T-helper 1 cell (primary cell): ENCODE results near the gene C19orf44.
A peak's percentile ranks its signal among the peaks of the same experiment; 100 is the strongest.
"Not testable (repeated sequence)": the region's sequence is repeated elsewhere in the genome, so short reads cannot be mapped to it uniquely, and the experiment has no call there.

ENCODE experiments used
- DNase-seq, 5 donors: peaks; one replicate each; pipeline ENCODE4 v3.0.0-alpha.2; 2012 to 2020

The C19orf44 gene

DNA sequence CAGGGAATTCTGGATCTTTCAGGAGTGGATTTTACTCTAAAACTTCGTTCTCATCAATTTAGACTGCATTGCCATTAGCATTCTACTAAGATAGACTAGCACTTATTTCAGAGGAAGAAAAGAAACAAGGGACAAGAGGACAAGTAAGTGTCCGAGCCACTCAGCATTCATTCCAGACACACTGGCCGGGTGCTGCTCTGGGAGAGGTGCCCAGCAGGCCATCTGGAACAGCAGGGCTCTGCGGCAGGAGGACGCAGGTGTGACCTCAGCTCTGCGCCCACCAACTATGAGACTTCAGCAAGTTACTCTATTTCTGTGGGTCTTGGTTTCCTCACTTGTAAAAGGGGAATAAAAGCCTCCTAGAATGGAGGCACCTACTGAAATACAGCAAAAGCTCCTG, 28.6 kb upstream of the C19orf44 start:
- DNase-seq, result no peak

DNA sequence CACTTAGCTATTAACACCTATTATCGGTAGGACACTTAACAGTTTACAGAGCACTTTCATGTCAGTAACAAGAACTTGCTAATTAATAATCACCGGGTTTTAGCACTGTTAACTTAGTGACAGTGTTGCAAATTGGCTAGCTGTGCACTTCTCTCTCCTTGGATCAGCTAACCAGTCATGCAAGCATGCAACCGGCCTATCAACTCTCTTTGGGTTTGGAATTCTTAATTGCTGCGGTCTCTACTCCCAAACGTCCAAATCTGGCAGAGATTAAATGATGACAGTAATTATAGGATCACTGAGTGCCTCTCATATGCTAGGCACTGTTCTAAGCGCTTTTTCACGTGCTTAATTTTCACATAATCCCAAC, 25.7 kb upstream of the C19orf44 start:
- DNase-seq, result no peak

DNA sequence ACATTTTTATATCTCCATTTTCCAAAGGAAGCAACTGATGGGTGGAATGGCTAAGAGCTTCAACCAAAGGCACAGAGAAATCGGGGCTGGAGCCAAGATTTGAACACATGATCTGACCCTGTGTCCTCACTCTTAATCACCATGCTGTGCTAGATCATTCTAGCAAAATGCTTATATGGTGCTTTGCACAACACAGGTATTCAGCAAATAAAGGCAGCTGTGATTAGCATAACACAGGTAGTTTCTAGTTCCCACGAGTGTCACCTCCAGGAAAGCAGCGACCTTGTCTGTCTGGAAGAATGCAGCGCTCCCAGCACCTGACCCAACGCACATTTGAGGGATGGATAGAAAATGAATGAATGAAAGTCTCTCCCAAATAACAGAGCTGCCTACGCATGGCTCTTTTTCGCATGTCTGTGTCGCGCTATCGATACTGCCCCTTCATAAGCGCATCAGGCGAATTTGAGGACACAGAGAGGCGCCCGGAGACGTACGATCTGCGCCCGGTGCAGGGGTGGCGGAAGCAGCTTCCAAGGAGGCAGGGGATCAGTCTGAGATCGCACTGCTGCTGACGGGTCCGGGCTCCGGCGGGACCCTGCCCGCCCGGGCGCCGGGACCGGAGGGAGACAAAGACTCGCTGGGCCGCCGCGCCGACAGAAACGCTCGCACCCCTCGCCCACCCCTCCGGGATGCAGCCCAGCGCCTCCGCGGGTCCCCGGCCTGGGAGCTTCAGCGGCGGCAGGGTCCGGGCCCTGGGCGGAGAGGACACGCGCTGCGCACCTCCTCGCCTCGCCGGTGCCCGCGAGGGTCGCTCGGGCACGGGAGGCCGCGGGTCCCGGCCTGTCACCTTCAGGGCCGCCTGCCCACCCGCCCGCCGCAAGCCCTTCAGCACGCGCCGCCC, 25.0 kb upstream of the C19orf44 start:
- peak in 2 of 5 donors; percentile 8 to 25 for DNase-seq

DNA sequence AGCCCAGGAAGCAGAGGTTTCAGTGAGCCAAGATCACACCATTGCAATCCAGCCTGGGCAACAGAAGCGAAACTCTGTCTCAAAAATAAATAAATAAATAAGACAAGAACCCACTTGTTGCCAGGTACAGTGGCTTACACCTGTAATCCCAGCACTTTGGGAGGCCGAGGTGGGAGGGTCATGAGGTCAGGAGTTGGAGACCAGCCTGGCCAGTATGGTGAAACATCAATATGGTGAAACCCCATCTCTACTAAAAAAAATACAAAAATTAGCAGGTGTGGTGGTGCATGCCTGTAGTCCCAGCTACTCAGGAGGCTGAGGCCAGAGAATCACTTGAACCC, 23.7 kb upstream of the C19orf44 start:
- not testable (repeated sequence) for DNase-seq

DNA sequence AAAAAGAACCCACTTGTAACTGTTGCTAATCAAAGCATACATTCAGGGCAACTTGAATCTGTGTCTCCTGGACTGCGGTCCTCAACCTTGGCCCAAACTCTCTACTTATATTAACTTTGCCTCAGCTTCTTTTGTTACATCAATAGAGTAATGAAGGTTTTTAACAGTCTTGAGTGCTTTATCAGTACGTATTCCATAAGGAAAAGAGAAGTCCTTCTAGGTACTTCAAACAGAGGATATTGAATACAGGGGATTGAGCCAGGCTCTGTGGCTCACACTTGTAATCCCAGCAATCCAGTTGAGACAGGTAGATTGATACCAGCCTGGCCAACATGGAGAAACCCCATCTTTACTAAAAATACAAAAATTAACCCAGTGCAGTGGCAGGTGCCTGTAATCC, 23.2 kb upstream of the C19orf44 start:
- no peak for DNase-seq

DNA sequence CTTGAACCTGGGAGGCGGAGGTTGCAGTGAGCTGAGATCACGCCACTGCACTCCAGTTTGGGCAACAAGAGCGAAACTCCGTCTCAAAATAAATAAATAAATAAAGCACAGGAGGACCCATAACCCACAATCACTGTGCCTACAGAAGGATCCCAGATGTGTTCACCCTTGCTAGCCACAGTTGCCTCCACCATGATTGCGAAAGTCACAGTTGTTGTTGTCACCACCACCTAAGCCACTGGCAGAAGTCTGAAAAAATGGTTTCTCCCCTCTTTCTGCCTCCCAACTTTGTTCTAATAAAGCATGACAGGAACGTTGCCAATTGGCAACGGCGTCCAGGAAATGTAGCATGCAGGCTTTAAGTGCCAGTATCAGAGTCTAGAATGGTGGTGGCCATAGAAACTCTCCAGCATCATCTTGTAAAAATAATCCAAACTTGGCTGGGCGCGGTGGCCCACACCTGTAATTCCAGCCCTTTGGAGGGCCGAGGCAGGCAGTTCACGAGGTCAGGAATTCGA, 22.3 kb upstream of the C19orf44 start:
- DNase-seq, result no peak

DNA sequence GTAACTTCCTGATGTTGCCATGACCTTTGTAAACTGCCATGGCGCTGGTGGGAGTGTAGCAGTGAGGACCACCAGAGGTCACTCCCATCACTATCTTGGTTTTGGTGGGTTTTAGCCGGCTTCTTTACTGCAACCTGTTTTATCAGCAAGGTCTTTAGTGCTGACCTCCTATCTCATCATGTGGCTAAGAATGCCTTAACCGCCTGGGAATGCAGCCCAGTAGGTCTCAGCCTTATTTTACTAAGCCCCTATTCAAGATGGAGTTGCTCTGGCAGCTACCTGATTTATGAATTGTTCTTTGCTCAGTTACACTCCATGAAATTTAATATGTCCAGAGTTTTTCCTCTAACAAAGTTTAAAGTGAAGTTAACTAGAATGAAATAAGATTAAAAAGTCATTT, 19.8 kb upstream of the C19orf44 start:
- no peak for DNase-seq

DNA sequence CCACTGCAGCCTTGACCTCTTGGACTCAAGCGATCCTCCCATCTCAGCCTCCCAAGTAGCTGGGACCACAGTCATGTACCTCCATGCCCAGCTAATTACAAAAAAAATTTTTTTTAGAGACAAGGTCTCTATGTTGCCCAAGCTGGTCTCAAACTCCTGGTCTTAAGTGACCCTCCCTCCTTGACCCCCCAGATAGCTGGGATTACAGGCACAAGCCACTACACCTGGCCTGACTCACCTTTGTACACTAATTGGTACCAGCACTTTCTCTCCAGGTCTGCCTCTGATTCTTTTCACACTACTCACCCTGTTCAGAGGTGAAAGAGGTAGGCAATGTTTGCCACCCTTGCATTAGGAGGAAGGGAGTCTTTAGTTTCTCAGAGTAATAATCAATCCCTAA, 18.9 kb upstream of the C19orf44 start:
- DNase-seq, result no peak

DNA sequence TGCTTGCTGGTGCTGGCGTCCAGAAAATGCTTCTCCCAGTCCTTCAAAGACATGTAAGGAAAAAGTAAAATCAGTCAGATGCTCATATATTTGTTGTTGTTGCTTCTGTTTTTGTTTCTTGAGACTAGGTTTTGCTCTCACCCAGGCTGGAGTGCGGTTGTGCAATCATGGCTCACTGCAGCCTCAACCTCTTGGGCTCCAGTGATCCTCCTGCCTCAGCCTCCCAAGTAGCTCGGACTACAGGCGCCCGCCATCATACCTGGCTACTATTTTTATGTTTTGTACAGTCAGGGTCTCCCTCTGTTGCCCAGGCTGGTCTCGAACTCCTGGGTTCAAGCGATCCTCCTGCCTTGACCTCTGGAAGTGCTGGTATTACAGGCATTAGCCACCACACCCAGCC, 13.4 kb upstream of the C19orf44 start:
- no peak for DNase-seq

DNA sequence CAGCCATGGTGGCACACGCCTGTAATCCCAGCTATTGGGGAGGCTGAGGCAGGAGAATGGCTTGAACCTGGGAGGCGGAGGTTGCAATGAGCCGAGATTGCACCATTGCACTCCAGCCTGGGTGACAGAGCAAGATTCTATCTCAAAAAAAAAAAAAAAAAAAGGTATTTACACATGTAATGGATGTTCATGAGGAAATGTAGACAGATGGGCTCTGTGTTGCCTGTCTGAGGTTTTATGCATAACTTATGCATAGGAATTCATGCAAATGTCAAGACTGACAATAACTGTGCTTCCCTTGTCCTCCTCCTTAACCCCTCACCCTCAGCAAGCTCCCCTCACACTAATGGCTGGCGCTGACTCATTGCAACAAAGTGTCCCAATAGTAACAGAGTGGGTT, 9.7 kb upstream of the C19orf44 start:
- not testable (repeated sequence) for DNase-seq

DNA sequence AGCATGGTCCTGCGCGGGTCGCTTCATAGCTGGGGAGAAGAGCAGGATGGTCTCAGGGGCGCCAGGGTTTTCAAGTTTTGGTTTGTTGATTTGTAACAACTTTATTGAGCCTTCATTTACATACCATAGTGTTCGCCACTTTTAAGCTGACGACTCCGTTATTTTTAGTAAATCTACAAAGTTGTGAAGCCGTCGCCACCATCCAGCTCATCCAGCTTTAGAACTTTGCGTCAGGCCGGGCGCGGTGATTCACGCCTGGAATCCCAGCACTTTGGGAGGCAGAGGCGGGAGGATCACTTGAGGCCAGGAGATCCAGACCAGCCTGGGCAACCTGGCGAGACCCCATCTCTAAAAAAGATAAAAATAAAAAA, 404 bp downstream of the C19orf44 start:
- DNase-seq, result no peak

DNA sequence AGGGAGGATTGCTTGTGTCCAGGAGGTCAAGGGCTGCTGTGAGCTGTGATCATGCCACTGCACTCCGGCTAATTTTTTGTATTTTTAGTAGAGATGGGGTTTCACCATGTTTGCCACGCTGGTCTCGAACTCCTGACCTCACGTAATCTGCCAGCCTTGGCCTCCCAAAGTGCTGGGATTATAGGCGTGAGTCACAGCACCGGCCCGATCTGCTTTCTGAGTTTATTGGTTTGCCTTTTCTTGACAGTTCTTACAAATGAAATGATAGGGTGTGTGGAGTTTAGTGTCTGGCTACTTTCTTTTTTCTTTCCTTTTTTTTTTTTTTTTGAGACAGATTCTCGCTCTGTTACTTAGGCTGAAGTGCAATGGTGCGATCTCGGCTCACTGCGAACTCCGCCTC, 848 bp downstream of the C19orf44 start:
- DNase-seq, result no peak

DNA sequence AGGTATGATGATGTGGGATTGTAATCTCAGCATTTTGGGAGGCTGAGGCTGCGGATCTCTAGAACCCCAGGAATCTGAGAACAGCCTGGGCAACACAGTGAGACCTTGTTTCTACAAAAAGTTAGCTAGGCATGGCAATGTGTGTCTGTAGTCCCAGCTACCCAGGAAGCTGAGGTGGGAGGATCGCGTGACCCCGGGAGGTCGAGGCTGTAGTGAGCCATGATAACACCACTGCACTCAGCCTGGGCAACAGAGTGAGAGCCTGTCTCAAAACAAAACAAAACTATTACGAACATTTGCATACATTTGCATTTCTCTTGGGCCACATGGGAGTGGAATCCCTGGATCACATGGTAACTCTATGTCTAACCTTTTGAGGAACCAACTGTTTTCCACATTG, 1.6 kb downstream of the C19orf44 start:
- DNase-seq, result no peak

DNA sequence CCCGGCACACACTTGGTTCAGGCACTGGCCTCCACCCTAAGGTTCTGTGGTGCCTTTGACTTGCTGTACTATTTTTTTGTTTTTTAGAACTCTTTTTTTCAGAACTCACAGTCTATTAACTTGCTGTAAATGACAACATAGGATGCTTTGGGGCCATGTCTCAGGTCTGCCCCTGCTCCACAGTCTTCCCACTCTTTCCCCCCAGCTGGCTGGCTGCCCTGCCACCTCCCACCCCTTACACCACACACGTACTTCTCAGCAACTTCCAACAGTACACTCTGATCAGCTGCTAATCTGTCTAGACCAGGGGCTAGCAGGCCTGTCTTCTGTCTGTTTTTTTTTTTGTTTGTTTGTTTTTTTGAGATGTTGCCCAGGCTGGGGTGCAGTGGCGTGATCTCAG, 8.1 kb downstream of the C19orf44 start:
- no peak for DNase-seq

DNA sequence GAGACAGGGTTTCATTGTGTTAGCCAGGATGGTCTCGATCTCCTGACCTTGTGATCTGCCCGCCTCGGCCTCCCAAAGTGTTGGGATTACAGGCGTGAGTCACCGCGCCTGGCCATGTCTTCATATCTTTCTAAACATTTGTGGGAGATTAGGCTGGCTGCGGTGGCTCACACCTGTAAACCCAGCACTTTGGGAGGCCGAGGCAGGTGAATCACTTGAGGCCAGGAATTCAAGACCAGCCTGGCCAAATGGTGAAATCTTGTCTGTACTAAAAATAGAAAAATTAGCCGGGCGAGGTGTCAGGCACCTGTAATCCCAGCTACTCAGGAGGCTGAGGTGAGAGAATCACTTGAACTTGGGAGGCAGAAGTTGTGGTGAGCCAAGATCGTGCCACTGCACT, 10.0 kb downstream of the C19orf44 start:
- DNase-seq, result not testable (repeated sequence)

DNA sequence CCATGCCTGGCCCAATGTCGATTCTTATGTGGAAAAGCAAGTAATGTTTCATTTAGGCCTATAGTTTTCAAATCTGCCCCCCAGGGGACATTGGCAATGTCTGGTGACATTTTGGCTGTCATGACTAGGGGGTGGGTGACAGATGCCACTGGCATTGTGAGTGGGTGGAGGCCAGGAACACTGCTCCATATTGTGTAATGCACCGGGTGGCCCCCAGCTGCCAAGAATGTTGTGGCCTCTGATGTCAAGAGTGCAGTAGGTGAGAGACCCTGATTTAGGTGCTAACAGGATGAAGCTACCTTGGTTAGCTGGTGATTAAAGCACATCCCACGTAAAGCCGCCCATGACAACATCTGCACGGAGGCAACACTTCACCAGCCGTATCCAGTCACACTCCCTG, 10.8 kb downstream of the C19orf44 start:
- DNase-seq, result no peak

DNA sequence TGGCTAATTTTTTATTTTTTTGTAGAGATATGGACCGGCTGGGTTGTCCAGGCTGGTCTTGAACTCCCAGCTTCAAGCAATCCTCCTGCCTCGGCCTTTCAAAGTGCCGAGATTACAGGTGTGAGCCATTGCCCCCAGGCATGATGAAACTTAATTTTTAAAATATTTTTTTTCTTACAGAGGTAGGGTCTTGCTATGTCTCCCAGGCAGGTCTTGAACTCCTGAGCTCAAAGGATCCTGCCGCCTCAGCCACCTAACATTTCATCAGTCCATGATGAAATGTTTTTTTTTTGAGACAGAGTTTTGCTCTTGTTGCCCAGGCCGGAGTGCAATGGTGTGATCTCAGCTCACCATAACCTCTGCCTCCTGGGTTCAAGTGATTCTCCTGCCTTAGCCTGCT, 12.4 kb downstream of the C19orf44 start:
- DNase-seq, result no peak

DNA sequence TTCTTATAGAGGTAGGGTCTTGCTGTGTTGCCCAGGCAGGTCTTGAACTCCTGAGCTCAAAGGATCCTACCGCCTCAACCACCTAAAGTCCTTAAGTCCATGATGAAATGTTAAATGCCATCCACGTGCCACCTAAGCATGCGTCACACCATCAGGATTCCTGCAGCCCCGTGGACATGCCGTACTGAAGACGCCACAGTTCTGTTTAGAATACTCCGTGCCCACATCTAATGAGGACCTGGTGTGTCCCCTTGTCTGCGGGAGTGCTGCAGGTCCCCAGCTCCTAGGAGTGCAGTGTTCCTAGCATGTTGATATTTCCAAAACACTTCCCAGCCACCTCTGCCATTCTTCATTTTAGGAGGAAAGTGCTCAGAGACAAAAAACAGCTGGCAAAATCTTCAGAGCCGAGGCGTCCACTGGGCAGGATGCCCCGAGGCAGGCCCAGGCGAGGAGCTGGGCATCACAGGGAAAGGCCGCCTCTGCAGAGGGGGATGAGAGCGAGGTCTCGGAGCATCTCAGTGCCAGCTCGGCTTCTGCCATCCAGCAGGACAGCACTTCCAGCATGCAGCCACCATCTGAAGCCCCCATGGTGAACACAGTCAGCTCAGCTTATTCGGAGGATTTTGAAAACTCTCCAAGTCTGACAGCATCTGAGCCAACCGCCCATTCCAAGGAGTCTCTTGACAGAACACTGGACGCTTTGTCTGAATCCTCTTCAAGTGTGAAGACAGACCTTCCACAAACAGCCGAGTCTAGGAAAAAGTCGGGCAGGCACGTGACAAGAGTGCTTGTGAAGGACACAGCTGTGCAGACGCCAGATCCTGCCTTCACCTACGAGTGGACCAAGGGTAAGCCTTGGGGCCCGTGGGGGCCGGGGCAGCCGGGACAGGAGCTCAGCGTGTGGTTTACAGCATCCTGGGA, 13.2 kb downstream of the C19orf44 start:
- DNase-seq, result no peak

DNA sequence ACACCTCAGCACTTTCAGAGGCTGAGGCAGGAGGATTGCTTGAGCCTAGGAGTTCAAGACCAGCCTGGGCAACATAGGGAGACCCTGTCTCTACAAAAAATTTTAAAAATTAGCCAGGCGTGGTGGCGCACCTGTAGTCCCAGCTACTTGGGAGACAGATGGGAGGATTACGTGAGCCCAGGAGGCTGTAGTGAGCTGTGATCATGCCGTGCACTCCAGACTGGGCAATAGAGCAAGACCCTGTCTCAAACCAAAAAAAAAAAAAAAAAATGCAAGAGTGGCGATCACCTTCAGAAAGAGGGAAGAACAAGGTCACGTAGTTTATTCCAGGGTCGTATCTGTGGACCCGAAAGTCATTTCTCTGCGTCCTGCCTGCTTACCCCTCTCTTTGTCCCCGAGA, 16.4 kb downstream of the C19orf44 start:
- not testable (repeated sequence) for DNase-seq

DNA sequence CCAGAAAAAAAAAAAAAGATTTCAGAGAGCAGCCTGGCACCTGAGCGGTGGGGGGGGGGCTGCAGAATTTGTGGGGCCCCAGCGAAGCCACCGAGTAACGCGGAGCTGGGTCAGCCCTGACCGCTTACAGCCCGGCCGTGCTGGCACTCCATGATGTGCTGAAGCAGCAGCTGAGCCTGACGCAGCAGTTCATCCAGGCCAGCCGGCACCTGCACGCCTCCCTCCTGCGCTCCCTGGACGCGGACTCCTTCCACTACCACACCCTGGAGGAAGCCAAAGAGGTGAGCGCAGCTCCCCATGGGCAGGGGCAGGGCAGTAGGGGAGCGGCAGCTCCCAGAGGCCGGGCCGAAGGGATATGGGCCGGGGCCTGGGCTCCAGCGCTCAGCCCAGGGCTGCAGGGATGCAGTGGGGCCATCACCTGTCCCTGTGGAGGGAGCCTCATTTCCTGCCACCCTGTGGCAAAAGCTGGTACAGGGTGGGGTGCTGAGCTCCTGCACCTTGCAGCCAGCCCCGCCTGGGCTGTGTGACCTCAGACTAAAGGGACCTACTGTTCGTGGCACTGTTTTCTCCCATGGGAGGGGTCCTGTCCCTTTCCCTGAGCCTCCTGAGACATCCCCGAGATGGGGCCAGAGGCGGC, 18.3 kb downstream of the C19orf44 start:
- DNase-seq, result no peak

DNA sequence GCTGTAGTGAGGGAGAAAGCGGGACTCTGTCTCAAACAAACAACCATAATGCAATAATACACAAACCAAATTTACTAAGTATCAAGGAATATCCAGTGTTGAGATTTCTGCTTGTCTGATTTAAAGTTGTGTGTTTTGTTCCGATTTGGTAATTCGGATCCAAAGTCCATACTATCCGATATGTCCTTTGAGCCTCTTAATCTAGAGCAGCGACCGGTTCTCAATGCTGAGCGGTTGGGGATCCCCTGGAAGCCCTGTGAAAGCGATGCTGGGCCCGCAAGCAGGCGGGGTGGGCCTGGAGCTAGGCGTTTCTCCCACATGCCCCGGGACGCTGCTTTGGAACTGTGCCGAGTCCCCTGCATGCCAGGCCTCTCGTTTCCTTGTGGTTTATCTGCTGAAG, 20.2 kb downstream of the C19orf44 start:
- DNase-seq, result no peak

DNA sequence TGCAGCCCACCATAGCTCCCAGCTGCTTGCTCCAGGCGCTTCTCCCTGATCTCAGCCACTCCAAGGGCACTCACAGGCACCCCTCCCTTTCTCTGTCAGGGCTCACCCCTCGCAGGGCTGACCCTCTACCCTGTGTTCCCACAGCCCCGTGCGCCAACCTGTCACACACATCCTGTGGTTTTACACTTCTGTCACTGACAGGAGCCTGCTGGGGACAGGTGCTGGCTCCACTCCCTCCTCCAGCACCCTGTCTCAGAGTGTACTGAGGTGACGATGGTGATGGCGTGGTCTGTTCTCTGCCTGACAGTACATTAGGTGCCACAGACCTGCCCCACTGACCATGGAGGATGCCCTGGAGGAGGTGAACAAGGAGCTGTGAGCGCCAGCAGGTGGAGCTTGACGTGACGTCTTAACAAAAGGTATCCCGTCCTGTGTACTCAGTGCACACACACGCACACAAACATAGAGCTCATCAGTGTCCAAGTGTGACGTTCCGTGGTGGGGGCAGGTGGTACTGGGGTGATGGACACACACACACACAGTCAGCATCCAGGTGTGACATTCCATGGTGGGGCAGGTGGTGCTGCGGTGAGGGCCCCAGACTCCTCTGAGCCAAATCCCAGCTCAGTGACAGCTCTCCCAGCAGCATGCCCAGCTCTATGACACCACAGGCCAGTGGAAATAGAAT, 20.9 kb downstream of the C19orf44 start:
- DNase-seq, result no peak

DNA sequence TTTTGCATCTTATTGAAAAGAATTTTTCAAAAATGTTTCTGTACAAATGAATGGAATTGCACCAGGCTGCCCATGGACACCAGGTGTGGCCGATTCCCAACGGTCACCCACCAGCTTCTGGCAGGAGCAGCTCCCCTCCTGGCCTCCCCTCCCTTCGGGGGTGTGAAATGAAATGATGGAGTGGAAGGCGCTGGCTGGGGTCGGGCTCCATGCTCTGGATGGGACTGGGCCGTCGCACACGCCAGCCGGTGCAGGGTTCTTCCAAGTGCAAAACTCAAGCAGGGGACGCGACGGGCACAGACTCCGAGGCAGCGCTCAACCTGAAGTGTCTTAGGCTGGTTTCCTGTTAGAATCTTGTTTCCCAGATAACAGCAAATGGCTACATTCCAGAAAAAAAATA, 21.9 kb downstream of the C19orf44 start:
- no peak for DNase-seq
